NCI-H2081 (cell line): ENCODE results near the gene PDGFRA.
A peak's percentile ranks its signal among the peaks of the same experiment; 100 is the strongest.
"Not testable (repeated sequence)": the region's sequence is repeated elsewhere in the genome, so short reads cannot be mapped to it uniquely, and the experiment has no call there.

Experiments
- DNase-seq, 2 experiments: peaks; one replicate each; lab custom pipeline; 2025; lab: John Stamatoyannopoulos, UW

The PDGFRA gene

GRCh38 chr4:54227256-54228055 is 1.6 kb upstream of the PDGFRA start:
- DNase-seq = peak in 1 of 2 experiments; percentile 19

- peak; percentile 66 to 70 for DNase-seq
Measured at GRCh38 chr4:54228056-54228527, 1.0 kb upstream of the PDGFRA start.

- no peak for DNase-seq
Measured at GRCh38 chr4:54228546-54228945, 547 bp upstream of the PDGFRA start.

- DNase-seq = no peak
Measured at GRCh38 chr4:54229631-54230483, 764 bp downstream of the PDGFRA start.

GRCh38 chr4:54230484-54231418 is 1.7 kb downstream of the PDGFRA start:
- DNase-seq = peak in 1 of 2 experiments; percentile 25

- no peak for DNase-seq
Measured at GRCh38 chr4:54231419-54231767, 2.3 kb downstream of the PDGFRA start.

GRCh38 chr4:54231768-54232688 is 2.9 kb downstream of the PDGFRA start:
- peak in 1 of 2 experiments; percentile 19 for DNase-seq

GRCh38 chr4:54233277-54233696 is 4.2 kb downstream of the PDGFRA start:
- peak; percentile 83 to 84 for DNase-seq

GRCh38 chr4:54233697-54234496 is 4.8 kb downstream of the PDGFRA start:
- peak; percentile 72 for DNase-seq

GRCh38 chr4:54234497-54235205 is 5.6 kb downstream of the PDGFRA start:
- DNase-seq = no peak

GRCh38 chr4:54236316-54236715 is 7.2 kb downstream of the PDGFRA start:
- DNase-seq = not testable (repeated sequence)

GRCh38 chr4:54237770-54238169 is 8.7 kb downstream of the PDGFRA start:
- DNase-seq = no peak

- DNase-seq = no peak
Measured at GRCh38 chr4:54238389-54238788, 9.3 kb downstream of the PDGFRA start.

GRCh38 chr4:54241268-54241823 is 12.3 kb downstream of the PDGFRA start:
- DNase-seq = peak in 1 of 2 experiments; percentile 5

GRCh38 chr4:54243541-54243940 is 14.4 kb downstream of the PDGFRA start:
- DNase-seq = not testable (repeated sequence)

GRCh38 chr4:54252312-54252711 is 23.2 kb downstream of the PDGFRA start:
- not testable (repeated sequence) for DNase-seq

GRCh38 chr4:54254116-54254914 is 25.2 kb downstream of the PDGFRA start:
- no peak for DNase-seq

GRCh38 chr4:54254915-54255246 is 25.8 kb downstream of the PDGFRA start:
- DNase-seq = no peak
